K562 (cell line): ENCODE results near the gene ASB10. TPM values are rescaled to one million over a fixed set of nuclear protein-coding genes. Genes with fewer than 3 reads are reported as not detected.
A peak's percentile ranks its signal among the peaks of the same experiment; 100 is the strongest.

Experiments used
- ARNT ChIP-seq, 2 experiments: fragments of 450-650 bp; IDR thresholded peaks; 2 replicates each; pipeline ENCODE4 v1.6.1; 2016; ENCODE audit warnings: mild to moderate bottlenecking in 1 of 2
- HNRNPK ChIP-seq: fragments of 200-400 bp; formaldehyde crosslinking; IDR thresholded peaks from one replicate; pipeline ENCODE4 v1.6.1; 2018; ENCODE audit warnings: mild to moderate bottlenecking, low read depth, low read length; ENCODE audit not compliant: poor library complexity, severe bottlenecking
- NFIC ChIP-seq: fragments of 450-650 bp; IDR thresholded peaks from 2 replicates; pipeline ENCODE4 v1.6.1; 2017; ENCODE audit warnings: mild to moderate bottlenecking, inconsistent platforms
- NR1H2 ChIP-seq: sonication (generic); formaldehyde crosslinking; IDR thresholded peaks from 2 replicates; pipeline ENCODE4 v1.4.0; 2020; ENCODE audit warnings: mild to moderate bottlenecking, missing genetic modification reagents
- NR4A1 ChIP-seq, 2 experiments: fragments of 250-450 bp in 1 of 2; fragments of 450-650 bp in 1 of 2; sonication (Bioruptor Pico) in 1 of 2; IDR thresholded peaks; 2 replicates each; pipeline versions ENCODE4 v1.4.0 to v1.6.1; 2016 to 2020; ENCODE audit warnings: mild to moderate bottlenecking in 2 of 2, missing compliant biosample characterization in 1 of 2, missing genetic modification characterization in 1 of 2, moderate library complexity in 1 of 2
- POLR3G ChIP-seq: IDR thresholded peaks from 2 replicates; pipeline ENCODE4 v1.6.1; 2011; ENCODE audit not compliant: insufficient read length, insufficient replicate concordance; ENCODE audit errors: extremely low read depth
- SMARCA4 ChIP-seq: fragments of 450-650 bp; IDR thresholded peaks from 2 replicates; pipeline ENCODE4 v1.6.1; 2016
- SMARCE1 ChIP-seq: fragments of 450-650 bp; IDR thresholded peaks from 2 replicates; pipeline ENCODE4 v1.7.1; 2016; ENCODE audit warnings: mild to moderate bottlenecking
- SPI1 ChIP-seq: IDR thresholded peaks from 2 replicates; pipeline ENCODE4 v1.6.1; 2011; ENCODE audit warnings: low read depth, low read length, control low read depth, borderline replicate concordance
- TAL1 ChIP-seq: fragments of 450-650 bp; IDR thresholded peaks from 2 replicates; pipeline ENCODE4 v1.6.1; 2016; ENCODE audit warnings: mild to moderate bottlenecking
- TCF3 ChIP-seq: sonication (generic); formaldehyde crosslinking; IDR thresholded peaks from 2 replicates; pipeline ENCODE4 v1.4.0; 2020; ENCODE audit warnings: mild to moderate bottlenecking, missing genetic modification reagents
- YY1 ChIP-seq, 3 experiments: IDR thresholded peaks; 2 replicates each; pipeline ENCODE4 v1.6.1; 2011; ENCODE audit warnings: low read length in 2 of 3, mild to moderate bottlenecking in 2 of 3, moderate library complexity in 2 of 3, borderline replicate concordance in 1 of 3, control low read depth in 1 of 3, low read depth in 1 of 3; ENCODE audit not compliant: insufficient read depth in 3 of 3, insufficient replicate concordance in 2 of 3, control insufficient read depth in 1 of 3, insufficient read length in 1 of 3; ENCODE audit errors: extremely low read depth in 1 of 3
- ZBED1 ChIP-seq: IDR thresholded peaks from 2 replicates; pipeline ENCODE4 v1.6.1; 2014
- ZNF282 ChIP-seq: sonication (generic); formaldehyde crosslinking; IDR thresholded peaks from 2 replicates; pipeline ENCODE4 v1.8.1; 2023; ENCODE audit warnings: missing genetic modification reagents
- ZNF316 ChIP-seq: fragments of 450-650 bp; IDR thresholded peaks from 2 replicates; pipeline ENCODE4 v1.6.1; 2016
- ZNF41 ChIP-seq: fragments of 250-450 bp; sonication (Bioruptor Pico); conservative IDR thresholded peaks from 2 replicates; pipeline ENCODE4 v1.4.0; 2020; ENCODE audit warnings: mild to moderate bottlenecking
- polyA plus RNA-seq, 8 experiments: library from polyadenylated mRNA; depleted of rRNA in 4 of 8; stranded (reverse) in 5 of 8; unstranded in 3 of 8; fragments of >200 nt; fragmentation: Nextera tagmentation in 2 of 8; fragmentation: Illumina TruSeq in 1 of 8; extraction: Ambion mirVana in 2 of 8; extraction: Trizol in 1 of 8; gene quantifications; 2 replicates each; pipeline versions ENCODE4 v1.2.1 to v1.2.3, GENCODE V29; 2011 to 2014; ENCODE audit warnings: inconsistent platforms in 1 of 8, missing spikeins in 1 of 8
- total RNA-seq, 7 experiments: library from RNA; depleted of rRNA in 6 of 7; stranded (reverse); fragments of >200 nt in 6 of 7; fragmentation: Illumina TruSeq in 2 of 7; extraction: Trizol in 2 of 7; gene quantifications; 2 replicates each; pipeline versions ENCODE4 v1.2.1 to v1.2.3, GENCODE V29; 2011 to 2021; ENCODE audit warnings: low replicate concordance in 1 of 7
- TF ChIP-seq, protein P1 (sequence below): fragments of 250-450 bp; sonication (Bioruptor Pico); IDR thresholded peaks from 2 replicates; pipeline ENCODE4 v1.9.0; 2021; ENCODE audit warnings: mild to moderate bottlenecking
- TF ChIP-seq, protein P2 (sequence below): conservative IDR thresholded peaks from 2 replicates; pipeline ENCODE4 v1.6.1; 2011; ENCODE audit warnings: low read depth, mild to moderate bottlenecking, low read length; ENCODE audit not compliant: control insufficient read depth
- TF ChIP-seq, protein P3 (sequence below): fragments of 450-650 bp; IDR thresholded peaks from 2 replicates; pipeline ENCODE4 v1.6.1; 2018; ENCODE audit not compliant: partially characterized antibody
- TF ChIP-seq, protein P4 (sequence below): fragments of 450-650 bp; IDR thresholded peaks from 2 replicates; pipeline ENCODE4 v1.6.1; 2016; ENCODE audit warnings: borderline replicate concordance

Gene ASB10
- total and polyA plus RNA-seq, 9 of the 15 experiments (the other 6 are each of a cell fraction or from before 2014, with no cell fraction given) = not detected

DNA sequence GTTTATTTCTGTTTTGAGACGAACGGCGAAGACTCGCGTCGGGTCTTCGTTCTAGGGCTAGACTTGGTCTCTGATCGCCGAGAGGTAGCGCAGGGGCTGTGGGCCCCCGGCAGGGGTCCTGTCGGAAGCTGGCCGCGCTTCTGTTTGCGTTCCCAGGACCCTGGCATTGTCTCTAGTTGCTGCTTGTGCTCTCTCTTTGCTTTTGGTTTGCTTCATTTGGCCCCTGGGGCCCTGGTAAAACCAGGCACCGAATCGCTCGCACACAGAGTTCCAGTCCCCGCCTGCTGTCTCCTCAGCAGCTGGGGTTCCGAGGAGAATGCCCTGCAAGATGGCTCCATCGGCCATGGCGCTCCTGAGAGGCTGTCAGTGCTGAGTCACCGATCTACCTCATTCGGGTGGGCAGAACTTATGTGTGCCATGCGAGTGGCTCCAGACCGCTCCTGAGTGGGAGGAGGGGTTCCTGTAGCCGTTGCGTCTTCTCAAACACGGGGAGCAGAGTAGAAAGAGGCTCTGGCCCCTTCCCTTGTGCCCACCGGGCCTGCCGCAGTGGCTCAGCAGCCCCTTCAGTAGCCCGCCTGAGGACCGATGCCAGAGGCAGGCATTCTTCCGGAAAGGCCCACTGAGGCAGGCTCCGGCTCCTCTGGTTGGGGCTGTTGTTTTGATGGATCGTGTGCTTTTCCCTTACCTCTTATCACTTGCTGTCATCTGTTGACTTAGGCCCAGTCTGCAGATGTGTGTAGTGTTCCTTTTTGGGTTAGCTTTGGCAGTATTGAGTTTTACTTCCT is 46.1 kb upstream of the ASB10 start (continued):
- TF ChIP-seq, protein P1, sequence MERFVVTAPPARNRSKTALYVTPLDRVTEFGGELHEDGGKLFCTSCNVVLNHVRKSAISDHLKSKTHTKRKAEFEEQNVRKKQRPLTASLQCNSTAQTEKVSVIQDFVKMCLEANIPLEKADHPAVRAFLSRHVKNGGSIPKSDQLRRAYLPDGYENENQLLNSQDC = 0 out of 2 replicates have a peak, but pooled peaks have one; percentile 17
- TF ChIP-seq YY1 (IDR thresholded peaks at IDR 0.05; ENCODE audit: borderline replicate concordance in 1 of 3, control insufficient read depth in 1 of 3, extremely low read depth in 1 of 3, insufficient read depth in 3 of 3, insufficient read length in 1 of 3, insufficient replicate concordance in 2 of 3, low read depth in 1 of 3, low read length in 2 of 3) = peak; percentile 55 to 92 (median 83)
- peak; percentile 75 for TF ChIP-seq ZNF316
- TF ChIP-seq, protein P2, sequence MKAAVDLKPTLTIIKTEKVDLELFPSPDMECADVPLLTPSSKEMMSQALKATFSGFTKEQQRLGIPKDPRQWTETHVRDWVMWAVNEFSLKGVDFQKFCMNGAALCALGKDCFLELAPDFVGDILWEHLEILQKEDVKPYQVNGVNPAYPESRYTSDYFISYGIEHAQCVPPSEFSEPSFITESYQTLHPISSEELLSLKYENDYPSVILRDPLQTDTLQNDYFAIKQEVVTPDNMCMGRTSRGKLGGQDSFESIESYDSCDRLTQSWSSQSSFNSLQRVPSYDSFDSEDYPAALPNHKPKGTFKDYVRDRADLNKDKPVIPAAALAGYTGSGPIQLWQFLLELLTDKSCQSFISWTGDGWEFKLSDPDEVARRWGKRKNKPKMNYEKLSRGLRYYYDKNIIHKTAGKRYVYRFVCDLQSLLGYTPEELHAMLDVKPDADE = no peak
- 0 out of 2 replicates have a peak, but pooled peaks have one; percentile 4 for TF ChIP-seq NFIC
- peak; percentile 64 for TF ChIP-seq SMARCA4
- TF ChIP-seq NR1H2 (CRISPR knock-in tag) = 0 out of 2 replicates have a peak, but pooled peaks have one; percentile 2
- TF ChIP-seq POLR3G = no peak
- no peak for TF ChIP-seq ZNF41 (CRISPR knock-in tag)
- TF ChIP-seq TCF3 (CRISPR knock-in tag) = peak; percentile 56
- TF ChIP-seq, protein P3, sequence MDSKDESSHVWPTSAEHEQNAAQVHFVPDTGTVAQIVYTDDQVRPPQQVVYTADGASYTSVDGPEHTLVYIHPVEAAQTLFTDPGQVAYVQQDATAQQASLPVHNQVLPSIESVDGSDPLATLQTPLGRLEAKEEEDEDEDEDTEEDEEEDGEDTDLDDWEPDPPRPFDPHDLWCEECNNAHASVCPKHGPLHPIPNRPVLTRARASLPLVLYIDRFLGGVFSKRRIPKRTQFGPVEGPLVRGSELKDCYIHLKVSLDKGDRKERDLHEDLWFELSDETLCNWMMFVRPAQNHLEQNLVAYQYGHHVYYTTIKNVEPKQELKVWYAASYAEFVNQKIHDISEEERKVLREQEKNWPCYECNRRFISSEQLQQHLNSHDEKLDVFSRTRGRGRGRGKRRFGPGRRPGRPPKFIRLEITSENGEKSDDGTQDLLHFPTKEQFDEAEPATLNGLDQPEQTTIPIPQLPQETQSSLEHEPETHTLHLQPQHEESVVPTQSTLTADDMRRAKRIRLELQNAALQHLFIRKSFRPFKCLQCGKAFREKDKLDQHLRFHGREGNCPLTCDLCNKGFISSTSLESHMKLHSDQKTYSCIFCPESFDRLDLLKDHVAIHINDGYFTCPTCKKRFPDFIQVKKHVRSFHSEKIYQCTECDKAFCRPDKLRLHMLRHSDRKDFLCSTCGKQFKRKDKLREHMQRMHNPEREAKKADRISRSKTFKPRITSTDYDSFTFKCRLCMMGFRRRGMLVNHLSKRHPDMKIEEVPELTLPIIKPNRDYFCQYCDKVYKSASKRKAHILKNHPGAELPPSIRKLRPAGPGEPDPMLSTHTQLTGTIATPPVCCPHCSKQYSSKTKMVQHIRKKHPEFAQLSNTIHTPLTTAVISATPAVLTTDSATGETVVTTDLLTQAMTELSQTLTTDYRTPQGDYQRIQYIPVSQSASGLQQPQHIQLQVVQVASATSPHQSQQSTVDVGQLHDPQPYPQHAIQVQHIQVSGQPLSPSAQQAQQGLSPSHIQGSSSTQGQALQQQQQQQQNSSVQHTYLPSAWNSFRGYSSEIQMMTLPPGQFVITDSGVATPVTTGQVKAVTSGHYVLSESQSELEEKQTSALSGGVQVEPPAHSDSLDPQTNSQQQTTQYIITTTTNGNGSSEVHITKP = no peak
- TF ChIP-seq ZNF282 (CRISPR knock-in tag) = no peak
- TF ChIP-seq, protein P4, sequence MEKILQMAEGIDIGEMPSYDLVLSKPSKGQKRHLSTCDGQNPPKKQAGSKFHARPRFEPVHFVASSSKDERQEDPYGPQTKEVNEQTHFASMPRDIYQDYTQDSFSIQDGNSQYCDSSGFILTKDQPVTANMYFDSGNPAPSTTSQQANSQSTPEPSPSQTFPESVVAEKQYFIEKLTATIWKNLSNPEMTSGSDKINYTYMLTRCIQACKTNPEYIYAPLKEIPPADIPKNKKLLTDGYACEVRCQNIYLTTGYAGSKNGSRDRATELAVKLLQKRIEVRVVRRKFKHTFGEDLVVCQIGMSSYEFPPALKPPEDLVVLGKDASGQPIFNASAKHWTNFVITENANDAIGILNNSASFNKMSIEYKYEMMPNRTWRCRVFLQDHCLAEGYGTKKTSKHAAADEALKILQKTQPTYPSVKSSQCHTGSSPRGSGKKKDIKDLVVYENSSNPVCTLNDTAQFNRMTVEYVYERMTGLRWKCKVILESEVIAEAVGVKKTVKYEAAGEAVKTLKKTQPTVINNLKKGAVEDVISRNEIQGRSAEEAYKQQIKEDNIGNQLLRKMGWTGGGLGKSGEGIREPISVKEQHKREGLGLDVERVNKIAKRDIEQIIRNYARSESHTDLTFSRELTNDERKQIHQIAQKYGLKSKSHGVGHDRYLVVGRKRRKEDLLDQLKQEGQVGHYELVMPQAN = peak; percentile 69; the same call in 1 of the 2 replicates
- TF ChIP-seq ARNT (IDR thresholded peaks at IDR 0.05) = 0 out of 4 replicates have a peak, but pooled peaks of 1 of the 2 experiments have one; percentile 41
- peak; percentile 50; the same call in 1 of the 2 replicates for TF ChIP-seq SMARCE1
- TF ChIP-seq SPI1 = 0 out of 2 replicates have a peak, but pooled peaks have one; percentile 3
- TF ChIP-seq HNRNPK = no peak
- peak; percentile 47 for TF ChIP-seq TAL1
- TF ChIP-seq NR4A1 (CRISPR knock-in tag; IDR thresholded peaks at IDR 0.05) = no peak
- TF ChIP-seq NR4A1 (tag; IDR thresholded peaks at IDR 0.05) = peak; percentile 34; the same call in 1 of the 2 replicates
- TF ChIP-seq ZBED1 = peak; percentile 20; the same call in 1 of the 2 replicates
